Naive B cell (primary cell): ENCODE results near the gene SCIN. TPM values are rescaled to one million over a fixed set of nuclear protein-coding genes. Genes with fewer than 3 reads are reported as not detected.

Experiments
- ATAC-seq, 2 donors: fragments of 150-1000 bp; cut with Tn5 transposase; 2 replicates each; pipeline ENCODE4 v1.10.0; 2021; ENCODE audit warnings: low read depth in 2 of 2, mild to moderate bottlenecking in 2 of 2, moderate library complexity in 2 of 2
- DNase-seq: peaks from one replicate; pipeline ENCODE4 v3.0.0; 2022
- H3K27ac Mint-ChIP-seq, 6 donors: one replicate each; pipeline ENCODE4 v1.8.0; 2020 to 2022; ENCODE audit warnings: mild to moderate bottlenecking in 6 of 6, mixed read lengths in 6 of 6, moderate library complexity in 5 of 6, inconsistent platforms in 2 of 6
- H3K27me3 Mint-ChIP-seq, 3 donors: one replicate each; pipeline ENCODE4 v1.8.0; 2021 to 2022; ENCODE audit warnings: mixed read lengths in 3 of 3, mild to moderate bottlenecking in 1 of 3
- H3K36me3 Mint-ChIP-seq, 2 donors: one replicate each; pipeline ENCODE4 v1.8.0; 2020 to 2022; ENCODE audit warnings: mixed read lengths in 2 of 2, inconsistent platforms in 1 of 2, mild to moderate bottlenecking in 1 of 2
- H3K4me1 Mint-ChIP-seq, 3 donors: one replicate each; pipeline ENCODE4 v1.8.0; 2020 to 2022; ENCODE audit warnings: mixed read lengths in 3 of 3, inconsistent platforms in 1 of 3, mild to moderate bottlenecking in 1 of 3, moderate library complexity in 1 of 3
- H3K4me3 Mint-ChIP-seq, 8 donors: one replicate each; pipeline ENCODE4 v1.8.0; 2020 to 2022; ENCODE audit warnings: mild to moderate bottlenecking in 8 of 8, mixed read lengths in 8 of 8, moderate library complexity in 8 of 8, inconsistent platforms in 2 of 8
- H3K9me3 Mint-ChIP-seq, 7 donors: one replicate each; pipeline ENCODE4 v1.8.0; 2020 to 2022; ENCODE audit warnings: mixed read lengths in 7 of 7, mild to moderate bottlenecking in 5 of 7, inconsistent platforms in 2 of 7, moderate library complexity in 1 of 7
- polyA plus RNA-seq, 6 donors: library from polyadenylated mRNA; unstranded; fragments of 300-500 nt; fragmentation: Illumina TruSeq; gene quantifications; one replicate each; pipeline ENCODE4 v1.2.3, GENCODE V29; 2021; ENCODE audit warnings: low read depth in 6 of 6

The SCIN gene
- polyA plus RNA-seq, 6 donors from 2014 or later: 0.11 to 0.48 (median 0.33) TPM; not detected in 3

GRCh38 chr7:12692035-12692434 is 121.5 kb downstream of the SCIN start:
- DNase-seq (no peak), ATAC-seq (no peak)
- H3K27me3 Mint-ChIP-seq: no peaks in the 10 kb centered on the region
- H3K36me3 Mint-ChIP-seq: peaks cover 0 to 5% of the 10 kb centered on the region in 2 donors
- no peaks in the 10 kb centered on the region for H3K9me3 Mint-ChIP-seq
- no peak overlapping the region for H3K4me3 Mint-ChIP-seq
- peak overlapping the region in 1 of 6 donors; percentile 10 for H3K27ac Mint-ChIP-seq
- peaks cover 24 to 47% (median 44%) of the 10 kb centered on the region in 3 donors for H3K4me1 Mint-ChIP-seq

- H3K4me3 Mint-ChIP-seq: no peak overlapping the region
Observed at GRCh38 chr7:12692479-12693259, 122.1 kb downstream of the SCIN start.

GRCh38 chr7:12694817-12695216 is 124.3 kb downstream of the SCIN start:
- ATAC-seq (no peak), DNase-seq (no peak)
- Mint-ChIP-seq H3K4me1 (peaks cover 14 to 26% (median 21%) of the 10 kb centered on the region in 3 donors), H3K9me3 (no peaks in the 10 kb centered on the region), H3K36me3 (no peaks in the 10 kb centered on the region), H3K27me3 (no peaks in the 10 kb centered on the region), H3K4me3 (no peak overlapping the region), H3K27ac (peak overlapping the region in 2 of 6 donors; percentile 27 to 69)

More at GRCh38 chr7:12692479-12693259, 122.1 kb downstream of the SCIN start:
- DNase-seq: no peak
- H3K36me3 Mint-ChIP-seq: peaks cover 0 to 5% of the 10 kb centered on the region in 2 donors
- no peaks in the 10 kb centered on the region for H3K9me3 Mint-ChIP-seq
- H3K4me1 Mint-ChIP-seq: peaks cover 23 to 44% (median 43%) of the 10 kb centered on the region in 3 donors
- no peak for ATAC-seq
- peak overlapping the region in 5 of 6 donors; percentile 2 to 81 (median 10) for H3K27ac Mint-ChIP-seq
- no peaks in the 10 kb centered on the region for H3K27me3 Mint-ChIP-seq

- H3K9me3 Mint-ChIP-seq: no peaks in the 10 kb centered on the region
- H3K27me3 Mint-ChIP-seq: no peaks in the 10 kb centered on the region
- ATAC-seq (no peak), DNase-seq (no peak)
- no peaks in the 10 kb centered on the region for H3K36me3 Mint-ChIP-seq
- H3K4me1 Mint-ChIP-seq: peaks cover 14 to 24% (median 18%) of the 10 kb centered on the region in 3 donors
- H3K4me3 Mint-ChIP-seq: no peak overlapping the region
- H3K27ac Mint-ChIP-seq: peak overlapping the region in 2 of 6 donors; percentile 54 to 69
Observed at GRCh38 chr7:12695965-12696364, 125.4 kb downstream of the SCIN start.

- Mint-ChIP-seq H3K36me3 (peaks cover 0 to 9% of the 10 kb centered on the region in 2 donors), H3K4me1 (peaks cover 9 to 18% (median 11%) of the 10 kb centered on the region in 3 donors), H3K27ac (peak overlapping the region in 2 of 6 donors; percentile 54 to 57), H3K4me3 (no peak overlapping the region), H3K27me3 (no peaks in the 10 kb centered on the region), H3K9me3 (peaks cover 0 to 14% (median 2%) of the 10 kb centered on the region in 7 donors)
- no peak for DNase-seq
- no peak for ATAC-seq
Observed at GRCh38 chr7:12699299-12699698, 128.8 kb downstream of the SCIN start.

GRCh38 chr7:12701433-12701832 is 130.9 kb downstream of the SCIN start:
- Mint-ChIP-seq H3K9me3 (peaks cover 0 to 14% (median 2%) of the 10 kb centered on the region in 7 donors), H3K36me3 (peaks cover 0 to 9% of the 10 kb centered on the region in 2 donors), H3K4me1 (peaks cover 7 to 13% (median 8%) of the 10 kb centered on the region in 3 donors), H3K27ac (no peak overlapping the region), H3K4me3 (no peak overlapping the region), H3K27me3 (no peaks in the 10 kb centered on the region)
- no peak for DNase-seq
- no peak for ATAC-seq

- no peak for ATAC-seq
- no peaks in the 10 kb centered on the region for H3K27me3 Mint-ChIP-seq
- no peak overlapping the region for H3K4me3 Mint-ChIP-seq
- H3K27ac Mint-ChIP-seq: no peak overlapping the region
- no peaks in the 10 kb centered on the region for H3K4me1 Mint-ChIP-seq
- no peak for DNase-seq
- peaks cover 0 to 9% of the 10 kb centered on the region in 2 donors for H3K36me3 Mint-ChIP-seq
- peaks cover 0 to 14% (median 2%) of the 10 kb centered on the region in 7 donors for H3K9me3 Mint-ChIP-seq
Observed at GRCh38 chr7:12703881-12704280, 133.4 kb downstream of the SCIN start.

- H3K4me1 Mint-ChIP-seq: no peaks in the 10 kb centered on the region
- no peak overlapping the region for H3K27ac Mint-ChIP-seq
- H3K36me3 Mint-ChIP-seq: peaks cover 0 to 9% of the 10 kb centered on the region in 2 donors
- H3K4me3 Mint-ChIP-seq: no peak overlapping the region
- peaks cover 0 to 14% (median 2%) of the 10 kb centered on the region in 7 donors for H3K9me3 Mint-ChIP-seq
- no peaks in the 10 kb centered on the region for H3K27me3 Mint-ChIP-seq
- no peak for DNase-seq
- ATAC-seq: no peak
Observed at GRCh38 chr7:12705878-12706277, 135.4 kb downstream of the SCIN start.

GRCh38 chr7:12706900-12707536 is 136.5 kb downstream of the SCIN start:
- no peak overlapping the region for H3K27ac Mint-ChIP-seq
- peaks cover 0 to 4% (median 0%) of the 10 kb centered on the region in 7 donors for H3K9me3 Mint-ChIP-seq
- no peaks in the 10 kb centered on the region for H3K36me3 Mint-ChIP-seq
- ATAC-seq (no peak), DNase-seq (no peak)
- H3K4me3 Mint-ChIP-seq: peak overlapping the region in 1 of 8 donors; percentile 72
- H3K27me3 Mint-ChIP-seq: no peaks in the 10 kb centered on the region
- H3K4me1 Mint-ChIP-seq: no peaks in the 10 kb centered on the region

GRCh38 chr7:12708314-12708713 is 137.8 kb downstream of the SCIN start:
- DNase-seq: no peak
- peaks cover 0 to 2% (median 0%) of the 10 kb centered on the region in 7 donors for H3K9me3 Mint-ChIP-seq
- no peaks in the 10 kb centered on the region for H3K27me3 Mint-ChIP-seq
- no peak overlapping the region for H3K27ac Mint-ChIP-seq
- no peaks in the 10 kb centered on the region for H3K36me3 Mint-ChIP-seq
- H3K4me1 Mint-ChIP-seq: no peaks in the 10 kb centered on the region
- ATAC-seq: no peak
- no peak overlapping the region for H3K4me3 Mint-ChIP-seq

Other genes with a start within 250 kb of the SCIN start
- gene VWDE, start 166.9 kb upstream of the SCIN start, polyA plus RNA-seq: not detected
- gene ARL4A, start 116.9 kb downstream of the SCIN start, polyA plus RNA-seq: 100 to 1,000 TPM; 132 to 231 (median 141) TPM